Heart right ventricle (tissue), 16 donors: ENCODE results near the gene GPR15LG. TPM values are rescaled to one million over a fixed set of nuclear protein-coding genes. Genes with fewer than 3 reads are reported as not detected.

Experiments
- ATAC-seq, 8 donors: fragments of 200-7000 bp; cut with Tn5 transposase; one replicate each; pipeline ENCODE4 v1.9.1; 2020; ENCODE audit warnings: mild to moderate bottlenecking in 8 of 8, moderate library complexity in 8 of 8, moderate number of reproducible peaks in 1 of 8
- DNase-seq, 2 donors: peaks; one replicate each; pipeline ENCODE4 v3.0.0-alpha.2; 2020
- H3K27ac ChIP-seq, 10 donors: fragments of 200-600 bp; sonication (generic) in 2 of 10; one replicate each; pipeline versions ENCODE4 v1.5.0 to v1.8.0; 2020 to 2022; ENCODE audit warnings: mild to moderate bottlenecking in 3 of 10
- H3K27me3 ChIP-seq, 7 donors: fragments of 200-600 bp; one replicate each; pipeline ENCODE4 v1.8.0; 2021 to 2022; ENCODE audit warnings: mild to moderate bottlenecking in 2 of 7
- H3K36me3 ChIP-seq, 9 donors: fragments of 200-600 bp; sonication (generic) in 1 of 9; one replicate each; pipeline versions ENCODE4 v1.5.0 to v1.8.0; 2020 to 2022; ENCODE audit warnings: mild to moderate bottlenecking in 2 of 9
- H3K4me1 ChIP-seq, 9 donors: fragments of 200-600 bp; sonication (generic) in 1 of 9; one replicate each; pipeline versions ENCODE4 v1.5.0 to v1.8.0; 2020 to 2022; ENCODE audit warnings: mild to moderate bottlenecking in 4 of 9
- H3K4me3 ChIP-seq, 10 donors: fragments of 200-600 bp; sonication (generic) in 2 of 10; one replicate each; pipeline versions ENCODE4 v1.5.0 to v1.8.0; 2020 to 2022; ENCODE audit warnings: mild to moderate bottlenecking in 7 of 10, moderate library complexity in 2 of 10
- H3K9me3 ChIP-seq, 11 donors: fragments of 200-600 bp in 10 of 11; sonication (generic) in 2 of 11; one replicate each; pipeline versions ENCODE4 v1.5.0 to v1.8.0; 2013 to 2022; ENCODE audit warnings: mild to moderate bottlenecking in 2 of 11, control low read depth in 1 of 11, moderate library complexity in 1 of 11
- CTCF ChIP-seq, 9 donors: fragments of 200-600 bp; sonication (generic) in 2 of 9; IDR thresholded peaks; one replicate each; pipeline versions ENCODE4 v1.5.0 to v1.8.0; 2021 to 2022; ENCODE audit warnings: antibody characterized with exemption in 9 of 9, mild to moderate bottlenecking in 5 of 9, moderate library complexity in 1 of 9
- WGBS, 2 donors: extraction: QIAGEN DNeasy Blood & Tissue Kit; methylation state at CpG; one replicate each; pipeline ENCODE4 v1.1.7; 2013; ENCODE audit warnings: inconsistent platforms in 1 of 2; 5-methylcytosine and 5-hydroxymethylcytosine counted together
- intact Hi-C, 10 donors: fragments of 100-400 bp; cut with DNase I; formaldehyde crosslinking; loops; one replicate each; pipeline versions ENCODE4 v1.11.1 to v1.14.2; 2022
- polyA plus RNA-seq, 2 donors: library from polyadenylated mRNA; stranded (reverse); fragments of 200-250 nt; gene quantifications; one replicate each; pipeline ENCODE4 v1.2.3, GENCODE V29; 2013
- total RNA-seq, 10 donors: library from RNA; stranded (reverse); fragmentation: NEBNext Ultra II Directional in 3 of 10; extraction: Animal tissue kit (Norgen Biotek cat#: 25700) in 3 of 10; gene quantifications; one replicate each; pipeline versions ENCODE4 v1.2.1 to v1.2.4, GENCODE V29; 2021 to 2023
- donor health status: Arrhythmogenic right ventricular cardiomyopathy.
- donor health status: ischemic (EF 13 %, LVEDD 7.1; RV severe dilation, severe dysfunction).
- donor health status: healthy with polysubstance abuse.
- donor health status: DM: no; HTN: yes; CAD: no.
- donor health status: DM: no; HTN: no; CAD: no.
- donor health status: ischemic (EF 25% LVEDD 6.9; RV normal size, moderate dysfunction).
- donor health status: ischemic (EF 25% LVEDD 5.7; RV mildly dilated, moderate dysfunction).
- donor health status: healthy.
- donor health status: DM: yes; HTN: yes; CAD: no.
- donor health status: Ischemic cardiomyopathy.
- donor health status: ischemic (EF 35%, LVEDD 5.7; RV mildly dilated, moderate dysfunction).
- donor health status: nonischemic (EF 11% LVEDD 7.7; RV severe dilation, severe dysfunction).
- donor health status: DM: yes; HTN: yes; CAD: no.
- donor health status: PGD.
- donor health status: ischemic (EF 29% LVEDD 5.4; RV normal size, mild dysfunction).
- donor health status: nonischemic (EF 23%, LVEDD 6.1; RV moderate dilation, normal function).

The GPR15LG gene
- total and polyA plus RNA-seq, 12 donors, result not detected

- DNase-seq, result no peak
- Histone ChIP-seq H3K4me1 (peaks cover 0 to 8% (median 0%) of the 10 kb centered on the region in 9 donors), H3K4me3 (no peak overlapping the region), H3K9me3 (no peaks in the 10 kb centered on the region), H3K36me3 (peaks cover 0 to 55% (median 30%) of the 10 kb centered on the region in 9 donors), H3K27ac (no peak overlapping the region), H3K27me3 (no peaks in the 10 kb centered on the region)
- TF ChIP-seq CTCF (IDR thresholded peaks at IDR 0.05), result no peak
- 95 to 98% methylated on average over 4 of the region's 4 CpGs for WGBS, 2 donors
- intact Hi-C loops, result loop anchor here in 1 of 10 donors (5.0 kb wide), 1 partner anchor 47 kb away; no protein-coding TSS in a partner anchor
- ATAC-seq, result no peak
Observed at GRCh38 chr10:84155521-84155920, 18.1 kb upstream of the GPR15LG start.

- 88 to 91% methylated on average over 2 of the region's 2 CpGs for WGBS, 2 donors
- Histone ChIP-seq H3K36me3 (peaks cover 0 to 50% (median 25%) of the 10 kb centered on the region in 9 donors), H3K27ac (no peak overlapping the region), H3K4me3 (no peak overlapping the region), H3K4me1 (peaks cover 0 to 8% (median 0%) of the 10 kb centered on the region in 9 donors), H3K27me3 (peaks cover 0 to 5% (median 1%) of the 10 kb centered on the region in 7 donors), H3K9me3 (no peaks in the 10 kb centered on the region)
- no peak for ATAC-seq
- no peak for DNase-seq
- intact Hi-C loops, result loop anchor here in 1 of 10 donors (5.0 kb wide), 1 partner anchor 46 kb away; no protein-coding TSS in a partner anchor
- no peak for TF ChIP-seq CTCF (IDR thresholded peaks at IDR 0.05)
Observed at GRCh38 chr10:84156009-84156408, 17.6 kb upstream of the GPR15LG start.

- ATAC-seq, result peak in 3 of 8 donors; percentile 39 to 75 (median 53)
- H3K27ac ChIP-seq, result peak overlapping the region in 1 of 10 donors; percentile 39
- DNase-seq, result no peak
Observed at GRCh38 chr10:84156768-84157167, 16.8 kb upstream of the GPR15LG start.

GRCh38 chr10:84158061-84158460, 15.5 kb upstream of the GPR15LG start:
- Histone ChIP-seq H3K9me3 (no peaks in the 10 kb centered on the region), H3K27ac (no peak overlapping the region), H3K36me3 (peaks cover 0 to 29% (median 19%) of the 10 kb centered on the region in 9 donors), H3K27me3 (peaks cover 0 to 23% (median 16%) of the 10 kb centered on the region in 7 donors), H3K4me3 (no peak overlapping the region), H3K4me1 (peaks cover 0 to 8% (median 0%) of the 10 kb centered on the region in 9 donors)
- 81 to 83% methylated on average over 2 of the region's 2 CpGs for WGBS, 2 donors
- DNase-seq (no peak), ATAC-seq (no peak)
- intact Hi-C loops, result loop anchor here in 1 of 10 donors (5.0 kb wide), 1 partner anchor 44 kb away; no protein-coding TSS in a partner anchor
- no peak for TF ChIP-seq CTCF (IDR thresholded peaks at IDR 0.05)

More at GRCh38 chr10:84156768-84157167, 16.8 kb upstream of the GPR15LG start:
- Histone ChIP-seq H3K4me1 (peaks cover 0 to 8% (median 0%) of the 10 kb centered on the region in 9 donors), H3K4me3 (no peak overlapping the region), H3K9me3 (no peaks in the 10 kb centered on the region), H3K27me3 (peaks cover 0 to 10% (median 8%) of the 10 kb centered on the region in 7 donors), H3K36me3 (peaks cover 0 to 42% (median 20%) of the 10 kb centered on the region in 9 donors)
- intact Hi-C loops, result loop anchor here in 1 of 10 donors (5.0 kb wide), 1 partner anchor 46 kb away; no protein-coding TSS in a partner anchor
- 59 to 60% methylated on average over 10 of the region's 10 CpGs for WGBS, 2 donors
- no peak for TF ChIP-seq CTCF (IDR thresholded peaks at IDR 0.05)
